Coronary artery (tissue), 2 donors: ENCODE results near the gene SORCS3.

ENCODE experiments used
- DNase-seq: peaks from one replicate; pipeline ENCODE4 v3.0.0-alpha.2; 2017; ENCODE audit warnings: low spot score
- H3K27ac ChIP-seq, 2 donors: fragments of 200-600 bp; sonication (generic); one replicate each; pipeline ENCODE4 v1.5.1; 2016 to 2019
- H3K4me3 ChIP-seq: fragments of 200-600 bp; sonication (generic); 2 replicates; pipeline ENCODE4 v1.5.1; 2016; ENCODE audit warnings: mild to moderate bottlenecking, moderate library complexity
- TF ChIP-seq, protein P1 (sequence below): fragments of 200-600 bp; sonication (generic); IDR thresholded peaks from one replicate; pipeline ENCODE4 v1.5.1; 2019; ENCODE audit warnings: antibody characterized with exemption

SORCS3 gene

DNA sequence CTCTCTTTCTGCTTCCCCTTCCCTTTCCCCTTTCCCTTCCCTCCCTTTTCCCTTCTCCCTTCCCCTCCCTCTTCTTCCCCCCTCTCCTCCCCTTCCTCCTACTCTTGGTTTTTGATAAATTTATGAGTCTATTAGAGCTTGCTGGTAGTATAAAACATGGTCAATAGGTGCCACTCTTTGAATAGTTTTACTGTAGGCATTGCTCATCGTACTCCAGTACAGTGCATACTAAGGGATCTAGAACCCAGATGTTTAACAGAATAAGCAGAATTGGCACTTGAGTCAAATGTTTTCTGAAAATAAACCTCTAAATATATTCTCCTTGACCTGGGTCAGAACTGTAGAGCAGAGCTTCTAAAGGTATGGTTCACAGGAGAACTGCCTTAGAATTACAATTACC lies 126.7 kb downstream of the SORCS3 start:
- DNase-seq, result no peak
- TF ChIP-seq, protein P1, sequence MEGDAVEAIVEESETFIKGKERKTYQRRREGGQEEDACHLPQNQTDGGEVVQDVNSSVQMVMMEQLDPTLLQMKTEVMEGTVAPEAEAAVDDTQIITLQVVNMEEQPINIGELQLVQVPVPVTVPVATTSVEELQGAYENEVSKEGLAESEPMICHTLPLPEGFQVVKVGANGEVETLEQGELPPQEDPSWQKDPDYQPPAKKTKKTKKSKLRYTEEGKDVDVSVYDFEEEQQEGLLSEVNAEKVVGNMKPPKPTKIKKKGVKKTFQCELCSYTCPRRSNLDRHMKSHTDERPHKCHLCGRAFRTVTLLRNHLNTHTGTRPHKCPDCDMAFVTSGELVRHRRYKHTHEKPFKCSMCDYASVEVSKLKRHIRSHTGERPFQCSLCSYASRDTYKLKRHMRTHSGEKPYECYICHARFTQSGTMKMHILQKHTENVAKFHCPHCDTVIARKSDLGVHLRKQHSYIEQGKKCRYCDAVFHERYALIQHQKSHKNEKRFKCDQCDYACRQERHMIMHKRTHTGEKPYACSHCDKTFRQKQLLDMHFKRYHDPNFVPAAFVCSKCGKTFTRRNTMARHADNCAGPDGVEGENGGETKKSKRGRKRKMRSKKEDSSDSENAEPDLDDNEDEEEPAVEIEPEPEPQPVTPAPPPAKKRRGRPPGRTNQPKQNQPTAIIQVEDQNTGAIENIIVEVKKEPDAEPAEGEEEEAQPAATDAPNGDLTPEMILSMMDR, result no peak

DNA sequence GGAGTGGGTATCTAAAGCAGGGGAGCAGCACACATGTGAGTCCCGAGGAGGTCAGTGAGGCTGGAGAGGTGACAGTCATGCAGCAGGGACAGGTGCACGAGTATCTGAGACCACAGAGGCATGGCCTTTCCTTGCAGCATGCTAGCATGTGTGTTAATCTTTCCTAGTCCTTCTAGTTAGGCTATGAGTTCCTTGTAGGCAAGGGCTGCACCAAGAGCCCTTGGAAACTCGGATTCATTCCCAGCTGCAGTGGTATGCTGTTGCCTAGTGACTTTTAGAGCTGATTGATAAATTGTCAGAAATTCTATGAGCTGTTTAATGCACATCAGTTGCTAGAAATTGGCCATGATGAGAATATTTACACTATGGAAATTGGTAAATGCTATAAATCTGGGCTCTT lies 132.0 kb downstream of the SORCS3 start:
- H3K4me3 ChIP-seq, result no peak overlapping the region
- TF ChIP-seq, protein P1, result no peak
- no peak for DNase-seq
- H3K27ac ChIP-seq, result no peak overlapping the region

More for the DNA sequence above, 126.7 kb downstream of the SORCS3 start:
- H3K27ac ChIP-seq, result no peak overlapping the region
- no peak overlapping the region for H3K4me3 ChIP-seq

DNA sequence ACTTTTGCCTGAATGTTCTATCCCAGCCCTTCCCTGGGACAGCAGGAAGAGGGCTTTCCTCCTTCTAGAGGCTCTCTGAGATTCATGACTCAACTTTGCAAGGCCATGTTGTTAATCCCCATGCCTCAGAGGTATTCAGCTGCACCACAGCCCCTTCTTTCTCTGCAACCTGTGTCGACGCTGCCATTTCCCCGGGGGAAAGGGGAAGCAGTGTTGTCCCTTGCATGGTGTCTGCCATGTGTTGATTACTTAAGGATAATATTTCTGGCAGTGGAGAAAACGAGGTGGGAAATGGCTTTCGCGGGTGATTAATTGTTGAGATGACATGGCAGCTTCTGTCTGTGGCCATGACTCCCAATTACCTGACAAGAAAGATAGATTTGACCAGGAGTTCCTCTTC lies 133.1 kb downstream of the SORCS3 start:
- H3K4me3 ChIP-seq, result no peak overlapping the region
- no peak for DNase-seq
- no peak overlapping the region for H3K27ac ChIP-seq
- TF ChIP-seq, protein P1, result no peak

DNA sequence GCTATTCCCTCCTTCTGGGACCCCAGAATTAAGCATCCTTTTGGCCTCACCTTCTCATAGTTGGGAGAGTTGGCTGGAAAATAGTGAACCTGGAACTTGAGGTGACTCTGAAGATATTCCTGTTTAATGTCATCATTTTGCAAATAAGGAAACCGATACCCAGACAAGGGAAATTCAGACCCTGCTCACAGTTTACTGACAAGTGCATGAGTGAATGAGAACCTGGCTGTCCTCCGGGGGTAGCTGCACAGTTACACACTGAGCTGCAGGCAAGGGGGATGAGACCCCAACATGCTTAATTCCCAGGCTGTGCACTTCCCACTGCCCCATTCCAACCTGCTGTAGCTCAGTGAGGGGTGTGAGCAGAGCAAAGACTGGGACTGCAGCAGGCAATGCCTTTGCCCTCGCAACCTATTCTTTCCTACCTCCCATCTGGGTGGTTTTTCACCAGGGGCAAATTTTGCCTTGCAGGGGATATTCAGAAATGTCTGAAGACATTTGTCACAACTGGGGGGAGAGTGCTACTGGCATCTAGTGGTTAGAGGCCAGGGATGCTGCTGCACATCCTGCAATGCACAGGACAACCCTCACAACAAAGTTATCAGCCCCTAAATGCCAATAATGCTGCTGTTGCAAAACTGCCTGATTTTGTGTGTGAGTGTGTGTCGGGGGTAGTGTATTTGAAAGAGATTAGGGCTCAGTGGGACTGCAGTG lies 136.2 kb downstream of the SORCS3 start:
- TF ChIP-seq, protein P1, result no peak
- H3K4me3 ChIP-seq, result no peak overlapping the region
- no peak for DNase-seq
- no peak overlapping the region for H3K27ac ChIP-seq

DNA sequence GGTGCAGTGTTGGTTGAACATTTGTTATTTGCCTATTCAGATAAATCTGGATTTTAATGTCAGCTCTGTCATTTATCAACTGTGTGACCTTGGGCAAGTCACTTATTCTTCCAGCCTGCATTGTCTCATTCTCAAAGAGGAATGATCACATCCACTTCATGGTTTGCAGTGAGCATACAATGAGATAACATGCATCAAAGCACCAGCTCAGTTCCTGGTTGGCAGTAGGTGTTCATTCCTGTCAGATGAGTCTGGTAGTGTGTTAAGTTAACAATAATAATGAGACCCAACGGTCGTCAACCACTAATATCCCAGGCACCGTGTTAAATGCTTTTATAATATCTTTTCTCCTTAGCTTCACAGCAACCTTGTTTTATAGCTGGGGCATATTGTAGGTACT lies 137.3 kb downstream of the SORCS3 start:
- Histone ChIP-seq H3K27ac (no peak overlapping the region), H3K4me3 (no peak overlapping the region)
- no peak for DNase-seq
- TF ChIP-seq, protein P1, result no peak

DNA sequence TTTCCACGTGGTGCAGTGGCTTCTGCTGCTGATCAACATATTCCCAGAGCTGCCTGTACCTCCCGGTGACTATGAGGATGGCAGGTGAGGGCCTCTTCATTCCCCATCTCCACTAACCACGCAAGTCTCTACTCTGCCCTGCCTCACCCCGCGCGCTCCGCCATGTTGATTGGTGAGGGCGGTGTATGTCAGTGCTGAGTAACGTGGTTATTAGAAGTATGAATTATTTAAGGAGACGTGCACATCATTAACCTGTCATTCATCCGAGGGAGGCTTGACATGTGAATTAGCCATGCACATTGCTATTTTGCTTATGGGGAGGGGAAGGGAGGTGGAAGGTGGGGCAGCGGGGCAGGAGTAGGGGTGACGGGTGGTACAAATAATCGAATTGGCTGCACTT lies 138.6 kb downstream of the SORCS3 start:
- TF ChIP-seq, protein P1, result no peak
- Histone ChIP-seq H3K27ac (no peak overlapping the region), H3K4me3 (no peak overlapping the region)
- DNase-seq, result no peak

DNA sequence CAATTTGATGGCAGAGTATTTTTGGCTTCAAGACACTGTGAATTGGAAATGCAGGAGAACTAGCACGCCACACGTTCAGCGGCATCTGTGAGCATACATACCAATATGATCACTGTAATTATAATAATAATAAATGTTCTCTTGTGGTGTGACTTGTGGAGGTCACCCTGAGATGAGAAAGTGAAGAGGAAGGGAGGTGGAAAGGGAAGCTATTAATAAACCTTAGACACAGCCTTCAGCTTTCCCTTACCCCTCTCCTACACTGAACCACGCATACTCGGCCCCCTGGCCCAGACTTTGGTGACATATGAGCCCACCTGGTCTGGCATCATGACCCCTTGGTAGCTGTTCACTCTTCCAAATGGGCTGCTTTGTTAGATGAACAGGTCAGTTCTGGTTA lies 139.1 kb downstream of the SORCS3 start:
- Histone ChIP-seq H3K27ac (no peak overlapping the region), H3K4me3 (no peak overlapping the region)
- TF ChIP-seq, protein P1, result no peak
- DNase-seq, result no peak
